Heart left ventricle (tissue), 16 donors: ENCODE results near the gene ELMO2. TPM values are rescaled to one million over a fixed set of nuclear protein-coding genes. Genes with fewer than 3 reads are reported as not detected.

Experiments used
- ATAC-seq, 4 donors: fragments of 200-7000 bp; cut with Tn5 transposase; one replicate each; pipeline ENCODE4 v1.9.1; 2020 to 2022; ENCODE audit warnings: moderate library complexity in 4 of 4, mild to moderate bottlenecking in 3 of 4, moderate number of reproducible peaks in 1 of 4
- DNase-seq, 5 donors: peaks; one replicate each; pipeline ENCODE4 v3.0.0-alpha.2; 2020
- H3K27ac ChIP-seq, 12 donors: fragments of 200-600 bp; sonication (generic) in 4 of 12; one replicate each; pipeline versions ENCODE4 v1.5.0 to v1.8.0; 2016 to 2022; ENCODE audit warnings: mild to moderate bottlenecking in 2 of 12
- H3K27me3 ChIP-seq, 9 donors: fragments of 200-600 bp; sonication (generic) in 2 of 9; one replicate each; pipeline versions ENCODE4 v1.5.1 to v1.8.0; 2016 to 2022; ENCODE audit warnings: mild to moderate bottlenecking in 3 of 9
- H3K36me3 ChIP-seq, 9 donors: fragments of 200-600 bp; sonication (generic) in 2 of 9; one replicate each; pipeline versions ENCODE4 v1.5.0 to v1.8.0; 2018 to 2022; ENCODE audit warnings: mild to moderate bottlenecking in 2 of 9
- H3K4me1 ChIP-seq, 12 donors: fragments of 200-600 bp; sonication (generic) in 4 of 12; one replicate each; pipeline versions ENCODE4 v1.5.0 to v1.8.0; 2016 to 2022; ENCODE audit warnings: mild to moderate bottlenecking in 3 of 12
- H3K4me3 ChIP-seq, 12 donors: fragments of 200-600 bp; sonication (generic) in 4 of 12; one replicate each; pipeline versions ENCODE4 v1.5.0 to v1.8.0; 2017 to 2022; ENCODE audit warnings: mild to moderate bottlenecking in 9 of 12, moderate library complexity in 4 of 12
- H3K9me3 ChIP-seq, 12 donors: fragments of 200-600 bp; sonication (generic) in 4 of 12; one replicate each; pipeline versions ENCODE4 v1.5.0 to v1.8.0; 2016 to 2022; ENCODE audit warnings: mild to moderate bottlenecking in 1 of 12
- CTCF ChIP-seq, 12 donors: fragments of 200-600 bp; sonication (generic) in 4 of 12; IDR thresholded peaks; one replicate each; pipeline versions ENCODE4 v1.5.0 to v1.8.0; 2018 to 2022; ENCODE audit warnings: antibody characterized with exemption in 12 of 12, mild to moderate bottlenecking in 5 of 12
- POLR2A ChIP-seq, 2 donors: fragments of 450-650 bp; IDR thresholded peaks; one replicate each; pipeline ENCODE4 v1.6.1; 2017; ENCODE audit warnings: antibody characterized with exemption in 2 of 2, mild to moderate bottlenecking in 2 of 2, moderate library complexity in 2 of 2
- WGBS, 4 donors: extraction: QIAGEN DNeasy Blood & Tissue Kit in 2 of 4; methylation state at CpG; one replicate each; pipeline versions ENCODE4 v1.1.5 to v1.1.7; 2013 to 2018; 5-methylcytosine and 5-hydroxymethylcytosine counted together
- intact Hi-C, 10 donors: fragments of 100-400 bp; cut with DNase I; formaldehyde crosslinking; loops; one replicate each; pipeline versions ENCODE4 v1.11.1 to v1.14.2; 2022
- polyA plus RNA-seq, 2 donors: library from polyadenylated mRNA; stranded (reverse); fragments of 200-250 nt; gene quantifications; one replicate each; pipeline ENCODE4 v1.2.3, GENCODE V29; 2013
- total RNA-seq, 9 donors: library from RNA; depleted of rRNA in 2 of 9; stranded (reverse); fragments of >200 nt in 2 of 9; fragmentation: NEBNext Ultra II Directional in 3 of 9; extraction: Animal tissue kit (Norgen Biotek cat#: 25700) in 3 of 9; gene quantifications; one replicate each; pipeline versions ENCODE4 v1.1.0 to v1.2.4, GENCODE V29; 2016 to 2023
- donor health status: ischemic (EF 13 %, LVEDD 7.1; RV severe dilation, severe dysfunction).
- donor health status: healthy with polysubstance abuse.
- donor health status: DM: no; HTN: yes; CAD: no.
- donor health status: DM: no; HTN: no; CAD: no.
- donor health status: ischemic (EF 25% LVEDD 6.9; RV normal size, moderate dysfunction).
- donor health status: ischemic (EF 25% LVEDD 5.7; RV mildly dilated, moderate dysfunction).
- donor health status: healthy.
- donor health status: DM: yes; HTN: yes; CAD: no.
- donor health status: ischemic (EF 35%, LVEDD 5.7; RV mildly dilated, moderate dysfunction).
- donor health status: nonischemic (EF 11% LVEDD 7.7; RV severe dilation, severe dysfunction).
- donor health status: DM: yes; HTN: yes; CAD: no.
- donor health status: PGD.
- donor health status: ischemic (EF 29% LVEDD 5.4; RV normal size, mild dysfunction).
- donor health status: nonischemic (EF 23%, LVEDD 6.1; RV moderate dilation, normal function).

ELMO2 gene
- total and polyA plus RNA-seq, 11 donors = 14.6 to 57.5 (median 33.6) TPM

GRCh38 chr20:46324379-46324778 is 82.0 kb downstream of the ELMO2 start:
- Histone ChIP-seq H3K9me3 (no peaks in the 10 kb centered on the region), H3K27me3 (peaks cover 0 to 85% (median 19%) of the 10 kb centered on the region in 9 donors), H3K27ac (no peak overlapping the region), H3K36me3 (no peaks in the 10 kb centered on the region), H3K4me1 (no peaks in the 10 kb centered on the region), H3K4me3 (no peak overlapping the region)
- DNase-seq = peak in 1 of 5 donors; percentile 28
- ATAC-seq = no peak
- intact Hi-C loops = no loop called here
- WGBS, 4 donors = 65 to 79% (median 71%) methylated on average over 7 of the region's 7 CpGs
- TF ChIP-seq POLR2A (IDR thresholded peaks at IDR 0.05) = no peak
- TF ChIP-seq CTCF (IDR thresholded peaks at IDR 0.05) = no peak

- ATAC-seq (no peak), DNase-seq (peak in 1 of 5 donors; percentile 61)
- TF ChIP-seq CTCF (IDR thresholded peaks at IDR 0.05) = no peak
- TF ChIP-seq POLR2A (IDR thresholded peaks at IDR 0.05) = no peak
- no peaks in the 10 kb centered on the region for H3K4me1 ChIP-seq
- H3K36me3 ChIP-seq = no peaks in the 10 kb centered on the region
- intact Hi-C loops = no loop called here
- H3K9me3 ChIP-seq = no peaks in the 10 kb centered on the region
- peaks cover 0 to 84% (median 14%) of the 10 kb centered on the region in 9 donors for H3K27me3 ChIP-seq
- no peak overlapping the region for H3K4me3 ChIP-seq
- no peak overlapping the region for H3K27ac ChIP-seq
- 56 to 62% (median 57%) methylated on average over 6 to 10 of the region's 10 CpGs for WGBS, 4 donors
Measured at GRCh38 chr20:46323557-46323956, 82.9 kb downstream of the ELMO2 start.

GRCh38 chr20:46322641-46323040 is 83.8 kb downstream of the ELMO2 start:
- no peak overlapping the region for H3K4me3 ChIP-seq
- ATAC-seq (no peak), DNase-seq (no peak)
- no peaks in the 10 kb centered on the region for H3K36me3 ChIP-seq
- no peak overlapping the region for H3K27ac ChIP-seq
- TF ChIP-seq POLR2A (IDR thresholded peaks at IDR 0.05) (no peak), CTCF (IDR thresholded peaks at IDR 0.05) (no peak)
- intact Hi-C loops = no loop called here
- 57 to 64% (median 61%) methylated on average over 8 of the region's 8 CpGs for WGBS, 4 donors
- H3K4me1 ChIP-seq = no peaks in the 10 kb centered on the region
- peaks cover 0 to 82% (median 17%) of the 10 kb centered on the region in 9 donors for H3K27me3 ChIP-seq
- H3K9me3 ChIP-seq = no peaks in the 10 kb centered on the region

- peaks cover 0 to 2% (median 0%) of the 10 kb centered on the region in 12 donors for H3K4me1 ChIP-seq
- 37 to 48% (median 43%) methylated on average over 4 to 7 of the region's 7 CpGs for WGBS, 4 donors
- H3K27me3 ChIP-seq = peaks cover 20 to 93% (median 45%) of the 10 kb centered on the region in 9 donors
- no peak overlapping the region for H3K4me3 ChIP-seq
- intact Hi-C loops = loop anchor here in 1 of 10 donors (10.0 kb wide), 1 partner anchor 183 kb away; no protein-coding TSS in a partner anchor
- H3K27ac ChIP-seq = no peak overlapping the region
- DNase-seq (no peak), ATAC-seq (no peak)
- TF ChIP-seq CTCF (IDR thresholded peaks at IDR 0.05) (no peak), POLR2A (IDR thresholded peaks at IDR 0.05) (no peak)
- no peaks in the 10 kb centered on the region for H3K9me3 ChIP-seq
- no peaks in the 10 kb centered on the region for H3K36me3 ChIP-seq
Measured at GRCh38 chr20:46317685-46318177, 88.7 kb downstream of the ELMO2 start.
